GM18526 (cell line): ENCODE measurements around the gene MLF2.

Experiments used
- POLR2A ChIP-seq: IDR thresholded peaks from 3 replicates; pipeline ENCODE4 v1.6.1; 2011; ENCODE audit not compliant: insufficient read length; ENCODE audit errors: extremely low read depth

The MLF2 gene

DNA sequence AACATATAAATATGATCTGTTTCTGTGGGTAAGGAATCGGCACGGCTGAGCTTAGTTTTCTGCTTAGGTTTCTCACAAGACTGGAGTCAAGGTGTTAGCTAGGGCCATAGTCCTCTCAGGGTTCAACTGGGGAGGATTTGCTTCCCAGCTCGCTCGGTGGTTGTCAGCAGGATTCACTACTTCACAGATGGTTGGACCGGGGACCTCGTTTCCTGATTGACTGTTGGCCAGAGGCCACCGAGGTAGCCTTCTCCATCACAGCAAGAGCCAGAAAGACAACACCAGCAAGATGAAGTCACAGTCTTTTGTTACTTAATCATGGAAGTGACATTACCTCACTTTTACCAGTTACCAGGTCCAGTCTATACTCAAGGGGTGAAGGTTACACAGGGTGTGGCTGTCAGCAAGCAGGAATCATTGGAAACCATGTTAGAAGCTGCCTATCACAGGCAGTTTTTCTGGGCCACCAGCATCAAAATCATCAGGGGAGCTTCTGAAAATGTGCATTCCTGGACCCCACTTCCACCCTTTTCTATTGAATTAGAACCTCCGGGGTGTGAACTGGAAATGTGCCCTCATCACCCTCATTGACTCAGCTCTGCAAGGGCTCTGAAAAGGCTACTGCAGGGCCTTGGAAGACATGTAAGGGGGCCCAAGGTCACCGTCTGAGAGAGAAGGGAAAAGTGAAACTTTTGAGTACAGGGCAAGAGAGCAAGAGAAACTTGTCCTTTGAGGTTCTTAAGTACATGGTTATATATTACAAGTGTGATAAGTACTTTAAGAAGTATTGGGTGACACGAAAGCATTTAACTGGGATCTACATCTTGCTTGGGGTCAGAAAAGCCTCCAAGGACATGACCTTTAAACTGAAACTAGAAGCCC is 18.2 kb downstream of the MLF2 start:
- TF ChIP-seq POLR2A, result no peak

DNA sequence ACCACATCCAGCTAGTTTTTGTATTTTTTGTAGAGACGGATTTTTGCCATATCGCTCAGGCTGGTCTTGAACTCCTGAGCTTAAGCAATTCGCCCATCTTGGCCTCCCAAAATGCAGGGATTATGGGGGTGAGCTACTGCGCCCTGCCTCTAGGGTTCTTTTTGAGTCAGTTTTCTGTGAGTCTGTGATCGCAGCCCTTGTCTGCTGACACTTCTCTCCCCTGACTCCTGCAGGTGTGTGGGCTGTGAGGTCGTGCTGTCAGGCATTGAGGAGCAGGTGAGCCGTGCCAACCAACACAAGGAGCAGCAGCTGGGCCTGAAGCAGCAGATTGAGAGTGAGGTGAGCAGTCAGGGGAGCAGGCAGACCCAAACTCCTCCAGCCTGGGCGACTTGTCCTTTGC is 22.8 kb downstream of the MLF2 start:
- TF ChIP-seq POLR2A, result no peak

DNA sequence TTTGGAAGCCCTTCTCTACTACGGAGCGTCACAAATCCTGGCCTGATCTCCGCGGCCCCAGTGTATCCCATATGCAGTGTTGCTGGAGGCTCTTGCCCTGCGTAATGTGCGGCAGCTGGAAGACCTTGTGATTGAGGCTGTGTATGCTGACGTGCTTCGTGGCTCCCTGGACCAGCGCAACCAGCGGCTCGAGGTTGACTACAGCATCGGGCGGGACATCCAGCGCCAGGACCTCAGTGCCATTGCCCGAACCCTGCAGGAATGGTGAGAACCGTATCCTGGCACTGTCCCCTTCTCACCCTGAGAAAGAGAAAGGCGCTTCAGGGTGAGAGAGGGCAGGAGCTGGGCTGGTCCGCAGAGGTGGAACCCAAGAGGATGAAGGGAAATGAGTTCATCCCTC is 23.8 kb downstream of the MLF2 start:
- no peak for TF ChIP-seq POLR2A

GRCh38 chr12:6725350-6725749 is 27.6 kb downstream of the MLF2 start:
- no peak for TF ChIP-seq POLR2A

- TF ChIP-seq POLR2A, result no peak
Observed at GRCh38 chr12:6724409-6724797, 28.5 kb downstream of the MLF2 start.

DNA sequence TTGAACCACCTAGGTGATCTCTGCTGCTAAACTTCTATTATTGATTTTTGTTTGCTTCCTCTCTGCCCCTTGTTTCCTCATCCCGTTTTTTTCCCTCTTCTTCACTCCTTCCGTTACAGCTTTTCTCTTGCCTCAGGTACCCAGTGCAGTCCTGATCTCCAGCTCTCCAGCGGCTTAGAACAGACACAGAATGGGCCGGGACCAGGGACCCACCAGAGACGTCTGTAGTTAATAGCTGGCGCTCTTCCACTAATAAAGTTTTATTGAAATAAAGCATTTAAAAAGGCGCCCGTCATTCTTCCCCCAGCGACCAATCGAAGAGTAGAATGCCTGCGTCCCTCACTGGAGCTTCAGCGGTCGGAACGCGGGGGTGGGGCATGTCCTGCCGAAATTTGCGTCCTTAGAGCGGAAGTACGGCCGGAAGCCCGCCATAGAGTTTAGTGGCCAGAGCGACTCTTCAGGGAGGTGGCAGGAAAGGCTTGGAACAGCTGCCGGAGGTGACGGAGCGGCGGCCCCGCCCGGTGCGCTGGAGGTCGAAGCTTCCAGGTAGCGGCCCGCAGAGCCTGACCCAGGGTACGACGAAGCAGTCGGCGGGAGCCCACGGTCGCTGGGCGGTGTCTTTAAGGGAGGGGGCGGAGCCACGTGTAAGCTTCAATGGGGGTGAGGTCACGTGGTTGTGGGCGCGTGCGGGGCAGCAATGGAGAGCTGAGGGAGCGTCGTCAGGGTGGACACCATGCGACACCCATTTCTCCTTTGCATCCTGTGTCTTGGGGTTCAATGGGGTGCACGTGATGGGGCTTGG is 29.1 kb downstream of the MLF2 start, which contains the start of gene COPS7A:
COPS7A (plus strand) TSS at position 440 of the 802 bp plus-strand sequence. CDS start 611 bp downstream, outside the sequence.
- TF ChIP-seq POLR2A, result peak; percentile 71

- TF ChIP-seq POLR2A, result no peak
Observed at GRCh38 chr12:6722863-6723262, 30.1 kb downstream of the MLF2 start.

DNA sequence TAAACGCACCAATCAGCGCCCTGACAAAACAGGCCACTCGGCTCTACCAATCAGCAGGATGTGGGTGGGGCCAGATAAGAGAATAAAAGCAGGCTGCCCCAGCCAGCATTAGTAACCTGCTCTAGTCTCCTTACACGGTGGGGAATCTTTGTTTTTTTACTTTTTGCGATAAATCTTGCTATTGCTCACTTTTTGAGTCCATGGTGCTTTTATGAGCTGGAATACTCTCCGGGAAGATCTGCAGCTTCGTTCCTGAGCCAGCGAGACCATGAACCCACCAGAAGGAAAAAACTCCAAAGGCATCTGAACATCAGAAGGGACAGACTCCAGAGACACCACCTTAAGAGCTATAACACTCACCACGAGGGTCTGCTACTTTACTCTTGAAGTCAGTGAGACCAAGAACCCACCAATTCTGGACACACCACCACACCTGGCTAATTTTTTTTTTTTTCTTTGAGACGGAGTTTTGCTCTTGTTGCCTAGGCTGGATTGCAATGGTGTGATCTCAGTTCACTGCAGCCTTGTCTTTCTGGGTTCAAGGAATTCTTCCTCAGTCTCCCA is 36.0 kb downstream of the MLF2 start:
- no peak for TF ChIP-seq POLR2A

- TF ChIP-seq POLR2A, result no peak
Observed at GRCh38 chr12:6708960-6709394, 44.0 kb downstream of the MLF2 start.

GRCh38 chr12:6703631-6704030 is 49.3 kb downstream of the MLF2 start:
- no peak for TF ChIP-seq POLR2A

GRCh38 chr12:6701078-6701768 is 51.7 kb downstream of the MLF2 start:
- no peak for TF ChIP-seq POLR2A

DNA sequence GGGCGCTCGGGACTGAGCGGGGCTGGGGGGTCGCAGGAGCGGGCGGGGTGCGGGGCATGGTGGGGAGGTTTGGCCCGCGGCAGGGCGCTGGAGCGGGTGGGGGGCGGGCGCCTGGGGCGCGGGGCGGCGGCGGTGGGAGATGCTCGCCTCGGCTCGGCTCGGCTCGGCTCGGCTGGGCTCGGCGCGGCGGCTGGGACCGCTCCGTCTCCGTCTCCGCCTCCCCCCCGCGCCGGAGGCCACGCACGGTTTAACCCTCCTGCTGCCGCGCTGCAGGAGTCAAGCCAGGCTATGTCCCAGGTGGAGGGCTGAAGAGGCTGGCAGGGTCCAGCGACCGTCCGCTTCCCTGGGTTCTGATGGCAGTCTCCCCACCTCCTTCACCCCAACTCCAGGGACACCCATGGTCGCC is 52.3 kb downstream of the MLF2 start, which contains the start of gene PIANP:
PIANP (minus strand) TSS at position 170 of the 406 bp plus-strand sequence. CDS start 2,754 bp downstream, outside the sequence.
- no peak for TF ChIP-seq POLR2A

- TF ChIP-seq POLR2A, result no peak
Observed at GRCh38 chr12:6699989-6700645, 52.8 kb downstream of the MLF2 start.

DNA sequence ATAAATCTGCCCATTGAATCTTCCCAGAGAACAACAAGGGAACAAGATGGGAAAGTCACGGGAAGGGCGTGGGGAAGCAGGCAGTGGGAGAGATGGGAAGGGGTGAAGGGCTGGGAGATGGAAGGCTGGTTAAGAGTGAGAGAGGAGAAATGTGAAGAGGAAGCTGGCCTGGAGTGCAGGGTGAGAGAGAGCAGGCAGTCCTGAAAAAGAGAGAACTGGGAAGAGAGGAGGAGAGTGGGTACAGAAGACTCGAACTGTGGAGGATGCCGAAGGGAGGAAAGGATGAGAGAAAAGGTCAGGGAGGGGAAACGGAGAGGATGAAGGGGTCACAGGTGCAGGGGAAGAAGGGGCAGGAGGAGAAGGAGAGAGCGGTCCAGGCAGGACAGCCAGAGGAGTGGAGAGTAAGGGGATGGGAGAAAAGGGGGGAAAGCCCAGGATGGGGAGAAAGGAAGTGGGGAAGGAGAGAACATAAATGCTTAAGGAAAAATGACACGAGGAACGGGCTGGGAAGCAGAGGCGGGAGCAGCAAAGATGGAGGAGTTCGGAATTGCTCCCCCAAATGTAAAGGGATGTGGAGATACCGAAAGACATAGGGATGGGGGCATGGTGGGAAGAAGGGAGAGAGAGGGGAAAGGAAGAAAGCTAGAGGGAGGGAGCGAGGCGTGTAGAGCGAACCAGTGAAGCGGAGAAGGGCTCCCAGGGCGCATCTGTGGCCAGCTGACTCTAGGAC is 53.5 kb downstream of the MLF2 start:
- TF ChIP-seq POLR2A, result no peak

- no peak for TF ChIP-seq POLR2A
Observed at GRCh38 chr12:6698352-6699046, 54.4 kb downstream of the MLF2 start.
